H9 (cell line): ENCODE measurements around the gene SPOP. TPM values are rescaled to one million over a fixed set of nuclear protein-coding genes. Genes with fewer than 3 reads are reported as not detected.

Experiments used
- DNase-seq: peaks from one replicate; pipeline ENCODE4 v3.0.0-alpha.2; 2017
- H2AFZ ChIP-seq: one replicate; pipeline ENCODE4 v1.6.1; 2013; ENCODE audit warnings: mild to moderate bottlenecking, low read length, control low read depth, moderate library complexity
- H2AK5ac ChIP-seq: 2 replicates; pipeline ENCODE4 v1.6.1; 2013; ENCODE audit warnings: low read length, control low read depth, mixed read lengths; ENCODE audit not compliant: insufficient read length
- H2BK120ac ChIP-seq: one replicate; pipeline ENCODE4 v1.6.1; 2013; ENCODE audit warnings: low read depth, mild to moderate bottlenecking, low read length, control low read depth, inconsistent platforms; ENCODE audit not compliant: poor library complexity, severe bottlenecking
- H2BK12ac ChIP-seq: 2 replicates; pipeline ENCODE4 v1.6.1; 2013; ENCODE audit warnings: low read length, control low read depth, mixed read lengths, low read depth; ENCODE audit not compliant: insufficient read length
- H2BK15ac ChIP-seq: 2 replicates; pipeline ENCODE4 v1.6.1; 2013; ENCODE audit warnings: low read depth, low read length, control low read depth
- H2BK20ac ChIP-seq: one replicate; pipeline ENCODE4 v1.6.1; 2013; ENCODE audit warnings: low read depth, mild to moderate bottlenecking, low read length, control low read depth, inconsistent platforms; ENCODE audit not compliant: poor library complexity, severe bottlenecking
- H2BK5ac ChIP-seq: 2 replicates; pipeline ENCODE4 v1.6.1; 2013; ENCODE audit warnings: low read length, control low read depth, mixed read lengths; ENCODE audit not compliant: insufficient read length
- H3K14ac ChIP-seq: 2 replicates; pipeline ENCODE4 v1.6.1; 2013; ENCODE audit warnings: low read length, control low read depth; ENCODE audit not compliant: insufficient read depth
- H3K18ac ChIP-seq: 2 replicates; pipeline ENCODE4 v1.6.1; 2013; ENCODE audit warnings: low read depth, mild to moderate bottlenecking, mixed read lengths, low read length, control low read depth; ENCODE audit not compliant: insufficient read length
- H3K23ac ChIP-seq: 2 replicates; pipeline ENCODE4 v1.6.1; 2013; ENCODE audit warnings: low read length, control low read depth, mixed read lengths, low read depth; ENCODE audit not compliant: insufficient read length
- H3K23me2 ChIP-seq: 2 replicates; pipeline ENCODE4 v1.6.1; 2013; ENCODE audit warnings: low read depth, mild to moderate bottlenecking, mixed read lengths, low read length, control low read depth; ENCODE audit not compliant: insufficient read length, poor library complexity, severe bottlenecking
- H3K27ac ChIP-seq: 2 replicates; pipeline ENCODE4 v1.5.1; 2013; ENCODE audit warnings: low read length, control low read depth, mixed read lengths, low read depth; ENCODE audit not compliant: insufficient read length
- H3K27me3 ChIP-seq: 2 replicates; pipeline ENCODE4 v1.6.1; 2013; ENCODE audit warnings: low read length, control low read depth, inconsistent platforms; ENCODE audit not compliant: insufficient read depth
- H3K4ac ChIP-seq: 2 replicates; pipeline ENCODE4 v1.6.1; 2013; ENCODE audit warnings: low read depth, mild to moderate bottlenecking, control low read depth, inconsistent platforms, low read length, moderate library complexity
- H3K4me1 ChIP-seq: 2 replicates; pipeline ENCODE4 v1.6.1; 2013; ENCODE audit warnings: low read length, control low read depth, inconsistent platforms; ENCODE audit not compliant: insufficient read depth
- H3K4me2 ChIP-seq: 2 replicates; pipeline ENCODE4 v1.6.1; 2013; ENCODE audit warnings: low read length, control low read depth, mixed read lengths; ENCODE audit not compliant: insufficient read length, insufficient read depth
- H3K56ac ChIP-seq: 2 replicates; pipeline ENCODE4 v1.6.1; 2013; ENCODE audit warnings: low read depth, mild to moderate bottlenecking, mixed read lengths, low read length, control low read depth; ENCODE audit not compliant: insufficient read length
- H3K79me1 ChIP-seq: 2 replicates; pipeline ENCODE4 v1.6.1; 2013; ENCODE audit warnings: low read depth, mild to moderate bottlenecking, moderate library complexity, low read length, control low read depth, inconsistent platforms; ENCODE audit not compliant: insufficient read depth, poor library complexity, severe bottlenecking
- H3K79me2 ChIP-seq: 2 replicates; pipeline ENCODE4 v1.6.1; 2013; ENCODE audit warnings: low read length, control low read depth, inconsistent platforms; ENCODE audit not compliant: insufficient read depth
- H3K9ac ChIP-seq: 2 replicates; pipeline ENCODE4 v1.6.1; 2013; ENCODE audit warnings: low read length, control low read depth, mixed read lengths; ENCODE audit not compliant: insufficient read length; ENCODE audit errors: extremely low read depth
- H3K9me3 ChIP-seq: one replicate; pipeline ENCODE4 v1.6.1; 2013; ENCODE audit warnings: low read depth, low read length, inconsistent platforms; ENCODE audit not compliant: control insufficient read depth
- H3T11ph ChIP-seq: one replicate; pipeline ENCODE4 v1.6.1; 2013; ENCODE audit warnings: mild to moderate bottlenecking, low read length, control low read depth, inconsistent platforms
- H4K20me1 ChIP-seq: one replicate; pipeline ENCODE4 v1.6.1; 2013; ENCODE audit not compliant: control insufficient read depth, insufficient read length, insufficient read depth
- H4K5ac ChIP-seq: 2 replicates; pipeline ENCODE4 v1.6.1; 2013; ENCODE audit warnings: low read depth, mild to moderate bottlenecking, mixed read lengths, low read length, control low read depth; ENCODE audit not compliant: insufficient read length
- H4K8ac ChIP-seq: replicated peaks from 2 replicates; pipeline ENCODE4 v1.6.1; 2013; ENCODE audit warnings: low read length, control low read depth, mixed read lengths, low read depth; ENCODE audit not compliant: insufficient read length
- H4K91ac ChIP-seq: 2 replicates; pipeline ENCODE4 v1.6.1; 2013; ENCODE audit warnings: low read depth, mild to moderate bottlenecking, moderate library complexity, mixed read lengths, low read length, control low read depth; ENCODE audit not compliant: insufficient read length
- H3K27ac Mint-ChIP-seq, 3 experiments: 2 replicates in 2 of 3; 3 replicates in 1 of 3; pipeline ENCODE4 v1.8.0; 2020 to 2021; ENCODE audit warnings: mixed read lengths in 3 of 3, mild to moderate bottlenecking in 1 of 3, moderate library complexity in 1 of 3
- H3K27me3 Mint-ChIP-seq: 2 replicates; pipeline ENCODE4 v1.8.0; 2021; ENCODE audit warnings: low read depth, mild to moderate bottlenecking, moderate library complexity, mixed read lengths
- H3K36me3 Mint-ChIP-seq, 3 experiments: 2 replicates in 2 of 3; 3 replicates in 1 of 3; pipeline ENCODE4 v1.8.0; 2020 to 2021; ENCODE audit warnings: low read depth in 3 of 3, mixed read lengths in 3 of 3; ENCODE audit not compliant: insufficient read depth in 1 of 3
- H3K4me1 Mint-ChIP-seq, 2 experiments: 2 replicates each; pipeline ENCODE4 v1.8.0; 2020; ENCODE audit warnings: mixed read lengths in 2 of 2
- H3K4me3 Mint-ChIP-seq, 2 experiments: 2 replicates in 1 of 2; 3 replicates in 1 of 2; pipeline ENCODE4 v1.8.0; 2020 to 2021; ENCODE audit warnings: mild to moderate bottlenecking in 2 of 2, mixed read lengths in 2 of 2, moderate library complexity in 1 of 2
- H3K9me3 Mint-ChIP-seq, 2 experiments: 2 replicates in 1 of 2; 3 replicates in 1 of 2; pipeline ENCODE4 v1.8.0; 2020; ENCODE audit warnings: mild to moderate bottlenecking in 2 of 2, mixed read lengths in 2 of 2, moderate library complexity in 1 of 2
- CTCF ChIP-seq: fragments of 200-600 bp; sonication (generic); conservative IDR thresholded peaks from 3 replicates; pipeline ENCODE4 v1.8.0; 2021; ENCODE audit warnings: antibody characterized with exemption, mild to moderate bottlenecking
- WGBS: extraction: QIAGEN DNeasy Blood & Tissue Kit; methylation state at CpG from one replicate; pipeline ENCODE4 v1.1.7; 2013; ENCODE audit warnings: missing lambda C conversion rate, low lambda C conversion rate, mixed read lengths; ENCODE audit not compliant: insufficient read length; ENCODE audit errors: extremely low coverage; 5-methylcytosine and 5-hydroxymethylcytosine counted together
- total RNA-seq: library from RNA; stranded (reverse); gene quantifications from 2 replicates; pipeline ENCODE4 v1.2.1, GENCODE V29; 2021

Gene SPOP
- total RNA-seq, 1 experiment from 2014 or later = 33.7 TPM

DNA sequence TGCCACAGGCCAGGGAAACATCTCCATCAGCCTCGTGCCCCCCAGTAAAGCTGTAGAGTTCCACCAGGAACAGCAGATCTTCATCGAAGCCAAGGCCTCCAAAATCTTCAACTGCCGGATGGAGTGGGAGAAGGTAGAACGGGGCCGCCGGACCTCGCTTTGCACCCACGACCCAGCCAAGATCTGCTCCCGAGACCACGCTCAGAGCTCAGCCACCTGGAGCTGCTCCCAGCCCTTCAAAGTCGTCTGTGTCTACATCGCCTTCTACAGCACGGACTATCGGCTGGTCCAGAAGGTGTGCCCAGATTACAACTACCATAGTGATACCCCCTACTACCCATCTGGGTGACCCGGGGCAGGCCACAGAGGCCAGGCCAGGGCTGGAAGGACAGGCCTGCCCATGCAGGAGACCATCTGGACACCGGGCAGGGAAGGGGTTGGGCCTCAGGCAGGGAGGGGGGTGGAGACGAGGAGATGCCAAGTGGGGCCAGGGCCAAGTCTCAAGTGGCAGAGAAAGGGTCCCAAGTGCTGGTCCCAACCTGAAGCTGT is 98.9 kb downstream of the SPOP start:
- TF ChIP-seq CTCF = no peak
- H3K4me3 Mint-ChIP-seq = no peak overlapping the region

More for the DNA sequence above, 98.9 kb downstream of the SPOP start:
- H2BK20ac ChIP-seq = no peak overlapping the region
- H3K4me2 ChIP-seq = no peak overlapping the region
- WGBS = no CpG with 5 or more reads among the region's 17 CpGs
- Mint-ChIP-seq H3K27ac (no peak overlapping the region; a peak in 1 of 7 replicates), H3K4me1 (peaks cover 19 to 31% of the 10 kb centered on the region in 2 experiments), H3K36me3 (no peaks in the 10 kb centered on the region), H3K27me3 (peaks cover 32% of the 10 kb centered on the region), H3K9me3 (no peaks in the 10 kb centered on the region; a peak in 1 of 5 replicates)
- H3T11ph ChIP-seq = no peak overlapping the region
- peaks cover 3% of the 10 kb centered on the region; the same call in 1 of the 2 replicates for H3K27me3 ChIP-seq
- no peaks in the 10 kb centered on the region for H3K79me1 ChIP-seq
- H3K14ac ChIP-seq = no peak overlapping the region
- no peak overlapping the region for H2BK12ac ChIP-seq
- no peak overlapping the region for H2AFZ ChIP-seq
- H4K8ac ChIP-seq = no peak overlapping the region
- no peak overlapping the region for H3K56ac ChIP-seq
- no peak overlapping the region for H2BK15ac ChIP-seq
- no peaks in the 10 kb centered on the region for H3K9me3 ChIP-seq
- H4K5ac ChIP-seq = no peak overlapping the region
- no peak overlapping the region for H3K9ac ChIP-seq
- H3K18ac ChIP-seq = no peak overlapping the region
- H2BK5ac ChIP-seq = no peak overlapping the region
- H3K79me2 ChIP-seq = no peaks in the 10 kb centered on the region
- peaks cover 3% of the 10 kb centered on the region; the same call in 1 of the 2 replicates for H3K4me1 ChIP-seq
- no peak overlapping the region for H2AK5ac ChIP-seq
- H3K23ac ChIP-seq = no peak overlapping the region
- H3K4ac ChIP-seq = no peak overlapping the region
- no peak overlapping the region for H3K27ac ChIP-seq
- DNase-seq = no peak
- no peaks in the 10 kb centered on the region for H4K20me1 ChIP-seq
- H4K91ac ChIP-seq = no peak overlapping the region
- H3K23me2 ChIP-seq = peaks cover 4% of the 10 kb centered on the region
- H2BK120ac ChIP-seq = no peak overlapping the region
